ENCODE data around the gene MYOZ3. TPM values are rescaled to one million over a fixed set of nuclear protein-coding genes. Genes with fewer than 3 reads are reported as not detected.

MYOZ3 gene
- total and polyA plus RNA-seq, 2 of the 8 experiments (the other 6 are each of a cell fraction or from before 2014, with no cell fraction given) = 9.6 to 19.1 TPM

DNA sequence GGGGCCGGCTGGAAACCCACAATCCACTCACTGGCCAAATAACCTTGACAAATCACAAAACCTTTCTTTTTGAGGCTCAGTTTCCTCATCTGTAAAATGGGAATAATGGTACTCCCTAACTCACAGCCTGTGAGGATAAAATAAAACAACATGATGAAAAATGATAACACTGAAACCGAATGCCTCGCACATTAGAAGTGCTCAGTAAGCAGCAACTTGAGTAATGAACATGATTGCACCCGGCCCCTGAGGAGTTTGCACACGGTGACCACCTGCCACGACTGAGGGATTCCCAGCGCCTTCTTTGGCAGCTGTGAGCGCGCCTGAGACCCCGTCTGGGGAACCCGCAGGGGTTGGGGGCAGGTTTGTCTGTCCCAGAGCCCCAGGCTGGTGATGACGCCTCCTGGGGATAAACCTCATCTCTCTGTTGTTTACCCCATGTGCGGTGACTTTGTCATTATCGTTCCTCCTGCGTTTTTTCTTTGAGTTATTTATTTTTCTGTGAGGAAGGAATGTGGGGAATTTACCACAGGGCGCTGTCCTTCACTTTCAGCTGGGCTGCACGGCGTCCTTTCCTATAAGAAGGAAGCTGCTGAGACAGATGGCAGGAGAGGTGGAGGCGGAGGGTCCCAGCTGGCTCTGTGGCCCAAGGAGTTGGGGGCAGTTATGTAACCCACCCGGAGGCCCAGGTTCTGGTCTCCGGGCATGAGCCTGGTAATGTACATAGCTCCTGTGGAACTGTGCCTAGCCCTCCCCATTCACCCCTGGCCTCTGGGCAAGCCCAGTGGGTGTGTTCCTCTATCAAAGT, 23.6 kb upstream of the MYOZ3 start:
- ChIA-PET POLR2A (ENCODE audit: partially characterized antibody) (interaction anchor here (0.7 to 1.9 kb wide), 3 partner anchors 9 to 188 kb away, joined by 3 to 6 read pairs (median 3); partner anchors contain the start of gene RPS14), CTCF (ENCODE audit: partially characterized antibody) (interaction anchor here (0.7 to 18.4 kb wide), 4 partner anchors 18 to 75 kb away, joined by 3 to 247 read pairs (median 7); partner anchors contain the start of gene MYOZ3)
- Histone ChIP-seq H3K18ac (ENCODE audit: extremely low read depth, low read length) (no peak overlapping the region), H2BK5ac (ENCODE audit: low read depth, low read length) (no peak overlapping the region), H3K9me3 (ENCODE audit: insufficient read depth in 2 of 2, low read depth in 1 of 2, low read length in 1 of 2) (no peaks in the 10 kb centered on the region), H3K4me2 (ENCODE audit: insufficient read depth in 1 of 2, low read depth in 2 of 2, low read length in 2 of 2) (peak overlapping the region; percentile 18 to 50; a peak in 3 of 4 replicates), H3K27ac (ENCODE audit: low read depth, low read length) (no peak overlapping the region), H4K8ac (ENCODE audit: extremely low read depth, insufficient read depth, low read length) (no peak overlapping the region), H3K36me3 (ENCODE audit: control insufficient read depth in 2 of 4, insufficient read depth in 4 of 4, low read length in 3 of 4) (no peaks in the 10 kb centered on the region), H4K5ac (ENCODE audit: insufficient read length, low read depth, low read length) (no peak overlapping the region), H3K4ac (replicated peaks; ENCODE audit: insufficient read length, low read depth, low read length) (no peak overlapping the region), H3K27me3 (replicated peaks in 1 of 4; ENCODE audit: control insufficient read depth in 3 of 4, extremely low read depth in 1 of 4, insufficient read depth in 3 of 4, low read length in 3 of 4) (no peaks in the 10 kb centered on the region), H3K56ac (replicated peaks; ENCODE audit: insufficient read length, low read depth, low read length) (no peak overlapping the region), H2BK15ac (ENCODE audit: low read length) (no peak overlapping the region), H2AK5ac (ENCODE audit: low read depth, low read length) (no peak overlapping the region), H4K91ac (replicated peaks; ENCODE audit: insufficient read length, low read length) (no peak overlapping the region), H3K9ac (replicated peaks in 1 of 4; ENCODE audit: extremely low read depth in 1 of 4, low read depth in 3 of 4, low read length in 3 of 4) (no peak overlapping the region), H2BK12ac (ENCODE audit: low read depth, low read length) (no peak overlapping the region), H3K23ac (ENCODE audit: insufficient read length) (no peak overlapping the region), H4K20me1 (replicated peaks in 1 of 2; ENCODE audit: control insufficient read depth in 1 of 2, insufficient read depth in 2 of 2, low read length in 2 of 2) (no peaks in the 10 kb centered on the region), H2BK20ac (ENCODE audit: low read length) (no peak overlapping the region), H2AFZ (ENCODE audit: low read length) (no peak overlapping the region), H2BK120ac (replicated peaks; ENCODE audit: low read depth, low read length) (no peak overlapping the region), H3K79me1 (ENCODE audit: low read depth, low read length) (no peaks in the 10 kb centered on the region), H3K4me3 (ENCODE audit: extremely low read depth in 1 of 4, insufficient read depth in 2 of 4, low read depth in 3 of 4, low read length in 4 of 4) (no peak overlapping the region; a peak in 1 of 8 replicates), H3K23me2 (ENCODE audit: low read depth, low read length) (no peaks in the 10 kb centered on the region), H3K79me2 (ENCODE audit: control insufficient read depth in 1 of 2, insufficient read depth in 2 of 2, low read length in 2 of 2) (no peaks in the 10 kb centered on the region), H3K14ac (ENCODE audit: insufficient read length) (no peak overlapping the region), H3K4me1 (replicated peaks in 1 of 4; ENCODE audit: control insufficient read depth in 3 of 4, insufficient read depth in 4 of 4, low read length in 3 of 4) (peaks cover 0 to 22% (median 12%) of the 10 kb centered on the region in 4 experiments; a peak in 5 of 7 replicates)
- FAIRE-seq = no peak
- 51% methylated on average over 20 of the region's 21 CpGs; no CpG with 5 or more reads in 1 of the 2 experiments for WGBS, 2 experiments (ENCODE audit: extremely low coverage in 1 of 2, insufficient coverage in 1 of 2, insufficient read length in 1 of 2, insufficient replicate concordance in 2 of 2, low coverage in 1 of 2, low lambda C conversion rate in 2 of 2, missing lambda C conversion rate in 1 of 2)
- no peak for DNase-seq (ENCODE audit: low read depth in 1 of 2, low spot score in 2 of 2)
- TF ChIP-seq TAF1 (IDR thresholded peaks at IDR 0.05; ENCODE audit: low read depth, low read length) = no peak
- no peak for TF ChIP-seq BACH1 (IDR thresholded peaks at IDR 0.05; ENCODE audit: low read length)
- no peak for TF ChIP-seq SRF (IDR thresholded peaks at IDR 0.05; ENCODE audit: low read depth, low read length)
- no peak for TF ChIP-seq POU5F1 (IDR thresholded peaks at IDR 0.05; ENCODE audit: low read depth, low read length)
- no peak for TF ChIP-seq KDM5A (IDR thresholded peaks at IDR 0.05; ENCODE audit: low read length)
- TF ChIP-seq SP2 (IDR thresholded peaks at IDR 0.05; ENCODE audit: low read length) = no peak
- TF ChIP-seq HDAC2 (IDR thresholded peaks at IDR 0.05; ENCODE audit: borderline replicate concordance in 1 of 2, low read depth in 2 of 2, low read length in 2 of 2) = peak in 1 of 2 experiments; percentile 75; a peak in 1 of 4 replicates
- no peak for TF ChIP-seq TCF12 (IDR thresholded peaks at IDR 0.05; ENCODE audit: low read depth, low read length)
- TF ChIP-seq SUZ12 (IDR thresholded peaks at IDR 0.05; ENCODE audit: low read length) = no peak
- no peak for TF ChIP-seq TBP (IDR thresholded peaks at IDR 0.05; ENCODE audit: low read depth, low read length)
